Upper lobe of left lung (tissue), 6 donors: ENCODE results near the gene HIRA. TPM values are rescaled to one million over a fixed set of nuclear protein-coding genes. Genes with fewer than 3 reads are reported as not detected.

Experiments used
- ATAC-seq, 2 donors: fragments of 200-7000 bp; cut with Tn5 transposase; one replicate each; pipeline ENCODE4 v1.9.1; 2022; ENCODE audit warnings: mild to moderate bottlenecking in 2 of 2, moderate library complexity in 2 of 2; ENCODE audit not compliant: low FRiP score in 2 of 2
- DNase-seq, 2 donors: peaks; one replicate each; pipeline ENCODE4 v3.0.0-alpha.2; 2019 to 2020
- H3K27ac ChIP-seq, 4 donors: fragments of 200-600 bp; sonication (generic); one replicate each; pipeline ENCODE4 v1.5.1; 2016 to 2019
- H3K27me3 ChIP-seq, 4 donors: fragments of 200-600 bp; sonication (generic); one replicate each; pipeline ENCODE4 v1.5.1; 2017 to 2019
- H3K36me3 ChIP-seq, 4 donors: fragments of 200-600 bp; sonication (generic); one replicate each; pipeline ENCODE4 v1.5.1; 2016 to 2019
- H3K4me1 ChIP-seq, 4 donors: fragments of 200-600 bp; sonication (generic); one replicate each; pipeline ENCODE4 v1.5.1; 2018 to 2019
- H3K4me3 ChIP-seq, 4 donors: fragments of 200-600 bp; sonication (generic); one replicate each; pipeline ENCODE4 v1.5.1; 2017 to 2019; ENCODE audit warnings: mild to moderate bottlenecking in 2 of 4, moderate library complexity in 1 of 4
- H3K9me3 ChIP-seq, 4 donors: fragments of 200-600 bp; sonication (generic); one replicate each; pipeline ENCODE4 v1.5.1; 2018 to 2019
- CTCF ChIP-seq, 6 experiments: fragments of 450-650 bp in 4 of 6; fragments of 200-600 bp in 2 of 6; sonication (generic) in 2 of 6; IDR thresholded peaks; one replicate each; pipeline ENCODE4 v1.5.1; 2016 to 2019; ENCODE audit warnings: antibody characterized with exemption in 6 of 6
- EP300 ChIP-seq, 4 donors: sonication (generic); formaldehyde crosslinking; IDR thresholded peaks; one replicate each; pipeline ENCODE4 v1.5.1; 2017; ENCODE audit warnings: antibody characterized with exemption in 4 of 4, control low read depth in 2 of 4
- POLR2A ChIP-seq, 4 donors: fragments of 450-650 bp; IDR thresholded peaks; one replicate each; pipeline ENCODE4 v1.5.1; 2016 to 2017; ENCODE audit warnings: antibody characterized with exemption in 4 of 4, mild to moderate bottlenecking in 2 of 4
- POLR2AphosphoS5 ChIP-seq, 2 donors: sonication (generic); formaldehyde crosslinking; IDR thresholded peaks; one replicate each; pipeline ENCODE4 v1.5.1; 2017; ENCODE audit warnings: antibody characterized with exemption in 2 of 2
- WGBS, 2 donors: methylation state at CpG; one replicate each; pipeline ENCODE4 v1.1.5; 2017 to 2018; 5-methylcytosine and 5-hydroxymethylcytosine counted together
- total RNA-seq, 6 donors: library from RNA; depleted of rRNA in 4 of 6; stranded (reverse); fragments of >200 nt in 4 of 6; gene quantifications; one replicate each; pipeline versions ENCODE4 v1.1.0 to v1.2.1, GENCODE V29; 2016 to 2021
- donor health status: DM: no; HTN: no; CAD: no; lungs with moderate emphysema.
- donor health status: DM: no; HTN: yes; CAD: no; lungs with severe emphysema.

Gene HIRA
- total RNA-seq, 6 donors from 2014 or later = 9.9 to 27.5 (median 22.1) TPM

DNA sequence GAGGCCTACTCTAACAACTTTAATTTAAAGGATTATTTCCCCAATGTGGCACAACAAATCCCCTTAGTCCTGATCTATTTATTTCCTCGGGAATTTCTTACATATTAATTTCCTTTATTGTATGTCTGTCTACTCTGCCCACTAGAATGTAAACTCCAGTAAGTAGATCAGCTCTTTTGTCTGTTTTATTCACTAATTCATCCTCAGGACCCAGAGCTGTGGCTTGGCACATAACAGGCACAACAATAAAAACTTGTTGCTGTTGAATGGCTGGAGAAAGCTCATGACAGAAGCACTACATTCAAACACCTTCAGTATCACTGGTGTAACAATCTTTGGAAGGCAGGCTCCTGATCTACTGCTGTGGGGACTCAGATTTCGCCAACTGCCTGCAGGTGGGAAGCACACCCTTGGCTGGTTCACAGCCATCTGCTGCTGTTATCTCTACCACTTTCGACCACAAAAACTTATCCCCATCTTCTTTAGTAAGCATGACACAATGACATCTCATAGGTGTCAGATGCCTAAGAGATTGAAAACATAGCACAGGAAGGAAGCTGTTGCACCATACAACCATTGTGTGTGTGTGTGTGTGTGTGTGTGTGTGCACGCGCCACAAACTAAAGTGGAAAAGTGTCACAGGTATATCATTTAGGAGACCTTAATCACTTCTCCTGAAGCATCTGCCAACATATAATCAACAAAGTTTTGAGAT lies 11.9 kb downstream of the HIRA start:
- Histone ChIP-seq H3K9me3 (no peaks in the 10 kb centered on the region), H3K27me3 (no peaks in the 10 kb centered on the region), H3K4me3 (no peak overlapping the region), H3K36me3 (no peaks in the 10 kb centered on the region), H3K4me1 (peaks cover 4 to 26% (median 11%) of the 10 kb centered on the region in 4 donors), H3K27ac (peak overlapping the region in 3 of 4 donors; percentile 8 to 50 (median 12))
- TF ChIP-seq EP300 (IDR thresholded peaks at IDR 0.05) = no peak
- TF ChIP-seq CTCF (IDR thresholded peaks at IDR 0.05) = no peak
- TF ChIP-seq POLR2AphosphoS5 (IDR thresholded peaks at IDR 0.05) = no peak
- no peak for TF ChIP-seq POLR2A (IDR thresholded peaks at IDR 0.05)
- WGBS, 2 donors = 54 to 67% methylated on average over 5 of the region's 5 CpGs
- ATAC-seq = no peak
- DNase-seq = no peak

DNA sequence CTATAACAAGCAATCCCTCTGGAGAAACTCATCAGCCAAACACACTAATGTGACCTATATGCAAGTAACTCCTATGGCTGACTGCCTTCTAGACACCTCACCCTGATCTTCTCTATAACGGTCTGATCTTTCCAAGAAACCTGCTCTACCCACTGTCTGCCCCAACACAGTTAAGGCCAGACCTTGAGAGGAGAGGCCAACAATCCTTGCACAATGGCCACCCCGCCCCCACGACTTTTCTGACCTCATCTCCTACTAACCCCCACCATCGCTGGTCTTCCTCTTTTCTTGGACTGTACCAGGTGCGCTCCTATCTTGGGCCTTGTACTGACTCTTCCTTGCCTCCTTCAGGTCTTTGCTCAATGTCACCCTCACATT lies 12.5 kb downstream of the HIRA start:
- TF ChIP-seq EP300 (IDR thresholded peaks at IDR 0.05) (no peak), POLR2AphosphoS5 (IDR thresholded peaks at IDR 0.05) (no peak), CTCF (IDR thresholded peaks at IDR 0.05) (no peak), POLR2A (IDR thresholded peaks at IDR 0.05) (no peak)
- WGBS, 2 donors = 57 to 77% methylated on average over 5 of the region's 5 CpGs
- no peaks in the 10 kb centered on the region for H3K9me3 ChIP-seq
- H3K4me1 ChIP-seq = peaks cover 4 to 21% (median 9%) of the 10 kb centered on the region in 4 donors
- H3K4me3 ChIP-seq = no peak overlapping the region
- H3K27me3 ChIP-seq = no peaks in the 10 kb centered on the region
- DNase-seq (peak in 1 of 2 donors; percentile 62), ATAC-seq (peak; percentile 32 to 56)
- H3K27ac ChIP-seq = peak overlapping the region; percentile 8 to 50 (median 14)
- no peaks in the 10 kb centered on the region for H3K36me3 ChIP-seq

GRCh38 chr22:19412923-19413322 lies 18.6 kb downstream of the HIRA start:
- Histone ChIP-seq H3K27ac (no peak overlapping the region), H3K4me1 (peaks cover 0 to 8% (median 0%) of the 10 kb centered on the region in 4 donors), H3K36me3 (peaks cover 9 to 22% (median 14%) of the 10 kb centered on the region in 4 donors), H3K27me3 (no peaks in the 10 kb centered on the region), H3K4me3 (no peak overlapping the region), H3K9me3 (no peaks in the 10 kb centered on the region)
- 83 to 87% methylated on average over 4 of the region's 4 CpGs for WGBS, 2 donors
- no peak for ATAC-seq
- TF ChIP-seq CTCF (IDR thresholded peaks at IDR 0.05) = no peak
- TF ChIP-seq POLR2A (IDR thresholded peaks at IDR 0.05) = no peak
- TF ChIP-seq POLR2AphosphoS5 (IDR thresholded peaks at IDR 0.05) = no peak
- TF ChIP-seq EP300 (IDR thresholded peaks at IDR 0.05) = no peak
- no peak for DNase-seq

- H3K27ac ChIP-seq = no peak overlapping the region
Observed at GRCh38 chr22:19412478-19412877, 19.1 kb downstream of the HIRA start.

More at GRCh38 chr22:19412478-19412877, 19.1 kb downstream of the HIRA start:
- TF ChIP-seq EP300 (IDR thresholded peaks at IDR 0.05) = no peak
- no peak for TF ChIP-seq POLR2A (IDR thresholded peaks at IDR 0.05)
- TF ChIP-seq CTCF (IDR thresholded peaks at IDR 0.05) = no peak
- TF ChIP-seq POLR2AphosphoS5 (IDR thresholded peaks at IDR 0.05) = no peak
- Histone ChIP-seq H3K36me3 (peaks cover 12 to 27% (median 18%) of the 10 kb centered on the region in 4 donors), H3K27me3 (no peaks in the 10 kb centered on the region), H3K9me3 (no peaks in the 10 kb centered on the region), H3K4me3 (no peak overlapping the region), H3K4me1 (peaks cover 0 to 8% (median 0%) of the 10 kb centered on the region in 4 donors)
- DNase-seq (no peak), ATAC-seq (no peak)
- 89 to 93% methylated on average over 4 of the region's 4 CpGs for WGBS, 2 donors
